ENCODE results near the gene DEUP1.

The DEUP1 gene

DNA sequence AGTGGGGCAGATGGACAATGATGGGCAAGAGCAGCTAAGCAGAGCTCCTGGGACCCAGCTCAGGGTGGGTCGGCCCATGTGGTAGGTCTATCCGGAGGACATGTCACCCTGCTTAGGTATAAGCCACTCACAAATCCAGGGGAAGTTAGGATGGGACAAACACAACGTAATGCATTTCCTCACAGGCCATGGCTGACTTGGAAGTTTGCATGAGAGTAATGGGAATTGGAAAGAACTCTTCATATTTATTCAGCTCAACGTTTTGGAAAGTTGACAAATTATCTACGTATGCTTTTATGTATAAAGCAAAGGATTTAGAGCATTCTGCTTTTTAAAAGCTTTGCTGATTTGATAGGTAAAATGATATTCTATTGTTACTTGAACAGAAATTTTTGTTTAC is 137.7 kb downstream of the DEUP1 start:
- H3K4me3 ChIP-seq (ENCODE audit: control insufficient read depth, low read depth, low read length) = no peak overlapping the region
- TF ChIP-seq, protein P1, sequence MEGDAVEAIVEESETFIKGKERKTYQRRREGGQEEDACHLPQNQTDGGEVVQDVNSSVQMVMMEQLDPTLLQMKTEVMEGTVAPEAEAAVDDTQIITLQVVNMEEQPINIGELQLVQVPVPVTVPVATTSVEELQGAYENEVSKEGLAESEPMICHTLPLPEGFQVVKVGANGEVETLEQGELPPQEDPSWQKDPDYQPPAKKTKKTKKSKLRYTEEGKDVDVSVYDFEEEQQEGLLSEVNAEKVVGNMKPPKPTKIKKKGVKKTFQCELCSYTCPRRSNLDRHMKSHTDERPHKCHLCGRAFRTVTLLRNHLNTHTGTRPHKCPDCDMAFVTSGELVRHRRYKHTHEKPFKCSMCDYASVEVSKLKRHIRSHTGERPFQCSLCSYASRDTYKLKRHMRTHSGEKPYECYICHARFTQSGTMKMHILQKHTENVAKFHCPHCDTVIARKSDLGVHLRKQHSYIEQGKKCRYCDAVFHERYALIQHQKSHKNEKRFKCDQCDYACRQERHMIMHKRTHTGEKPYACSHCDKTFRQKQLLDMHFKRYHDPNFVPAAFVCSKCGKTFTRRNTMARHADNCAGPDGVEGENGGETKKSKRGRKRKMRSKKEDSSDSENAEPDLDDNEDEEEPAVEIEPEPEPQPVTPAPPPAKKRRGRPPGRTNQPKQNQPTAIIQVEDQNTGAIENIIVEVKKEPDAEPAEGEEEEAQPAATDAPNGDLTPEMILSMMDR (IDR thresholded peaks at IDR 0.05; ENCODE audit: control insufficient read depth, insufficient read depth, low read depth, low read length, missing control alignments) = no peak
- no peak for DNase-seq (ENCODE audit: low read depth)

DNA sequence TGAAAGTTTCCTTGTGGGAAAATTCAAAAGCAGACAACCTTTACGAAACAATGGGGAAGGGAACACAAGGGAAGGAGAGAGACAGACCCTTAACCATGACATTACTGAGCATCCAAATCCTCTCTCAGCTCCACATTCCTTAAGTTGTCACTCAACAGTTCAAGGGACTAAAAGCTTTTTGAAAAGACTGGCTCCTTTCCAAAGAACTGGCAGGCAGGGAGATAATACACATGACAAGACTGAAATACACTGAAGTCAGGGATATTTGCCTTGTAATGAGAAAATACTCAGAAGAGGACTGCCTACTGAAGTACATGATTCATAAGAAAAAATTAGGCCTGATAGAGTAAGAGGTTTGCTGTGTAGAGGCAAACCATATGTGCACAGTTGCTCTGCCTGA is 143.6 kb downstream of the DEUP1 start:
- no peak for DNase-seq (ENCODE audit: low read depth)
- no peak overlapping the region for H3K4me3 ChIP-seq (ENCODE audit: control insufficient read depth, low read depth, low read length)
- TF ChIP-seq, protein P1 (IDR thresholded peaks at IDR 0.05; ENCODE audit: control insufficient read depth, insufficient read depth, low read depth, low read length, missing control alignments) = no peak

DNA sequence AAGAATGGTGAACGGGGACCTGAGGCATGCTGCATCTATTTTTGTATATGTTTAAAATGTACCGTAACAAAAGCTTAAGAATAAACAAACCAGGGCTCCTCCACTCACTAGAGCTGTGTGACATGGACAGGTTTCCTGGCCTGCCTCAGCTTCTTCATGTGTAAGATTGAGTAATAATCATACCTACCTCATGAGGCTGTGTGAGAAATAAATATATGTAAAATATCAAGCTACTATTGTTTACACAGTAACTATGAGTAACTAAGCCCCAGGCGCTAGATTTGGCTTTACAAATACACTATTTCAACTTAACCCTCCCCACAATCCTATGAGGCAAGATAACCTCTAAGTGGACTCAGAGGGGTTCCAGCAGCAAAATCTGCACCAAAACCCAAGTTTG is 146.3 kb downstream of the DEUP1 start:
- TF ChIP-seq, protein P1 (IDR thresholded peaks at IDR 0.05; ENCODE audit: control insufficient read depth, insufficient read depth, low read depth, low read length, missing control alignments) = no peak
- H3K4me3 ChIP-seq (ENCODE audit: control insufficient read depth, low read depth, low read length) = no peak overlapping the region
- DNase-seq (ENCODE audit: low read depth) = peak; percentile 50

DNA sequence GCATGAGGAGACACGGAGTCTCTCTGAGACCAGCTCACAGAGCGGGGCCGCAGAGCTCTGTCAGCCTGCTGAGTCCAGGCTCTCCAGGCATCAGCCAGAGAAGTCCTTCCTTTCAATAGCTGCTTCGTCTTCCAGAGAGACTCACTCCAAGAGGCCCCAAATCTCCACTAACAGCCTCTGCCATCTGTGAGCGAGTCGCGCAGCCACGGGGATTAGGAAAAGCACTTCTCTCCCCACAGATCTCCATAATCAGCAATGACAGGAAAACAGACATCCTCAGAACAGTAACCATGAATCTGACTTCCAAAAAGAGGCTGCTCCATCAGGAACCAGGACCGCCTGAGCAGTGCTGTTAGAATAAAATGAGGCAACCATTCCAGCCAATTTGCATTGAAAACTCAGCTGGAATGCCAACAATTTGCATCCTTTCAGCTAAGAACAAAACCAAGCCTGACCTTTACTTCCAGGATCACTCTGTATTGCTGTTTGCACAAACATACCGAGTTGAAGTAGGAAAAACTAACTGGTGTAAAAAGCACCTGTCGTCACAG is 147.2 kb downstream of the DEUP1 start:
- TF ChIP-seq, protein P1 (IDR thresholded peaks at IDR 0.05; ENCODE audit: control insufficient read depth, insufficient read depth, low read depth, low read length, missing control alignments) = no peak
- no peak for DNase-seq (ENCODE audit: low read depth)
- H3K4me3 ChIP-seq (ENCODE audit: control insufficient read depth, low read depth, low read length) = no peak overlapping the region

DNA sequence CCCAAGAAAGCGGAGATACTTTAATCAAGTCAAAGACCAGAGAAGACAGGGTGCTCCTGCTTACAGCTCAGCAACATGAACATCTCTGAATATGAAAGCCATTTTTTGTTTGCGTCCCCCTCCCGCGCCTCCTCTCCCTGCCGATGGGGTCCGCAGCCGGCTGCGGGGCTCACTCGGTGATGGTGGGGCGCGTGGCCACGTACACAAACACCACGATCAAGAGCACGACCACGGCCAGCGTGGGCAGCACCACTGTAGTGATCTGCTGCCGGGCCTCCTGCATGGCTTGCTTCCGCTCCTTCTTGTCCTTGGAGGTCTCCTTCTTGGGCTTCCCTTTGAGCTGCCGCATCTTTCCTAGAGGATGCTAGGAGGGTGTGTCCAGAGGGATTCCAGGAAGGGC is 148.3 kb downstream of the DEUP1 start:
- H3K4me3 ChIP-seq (ENCODE audit: control insufficient read depth, low read depth, low read length) = no peak overlapping the region
- DNase-seq (ENCODE audit: low read depth) = no peak
- TF ChIP-seq, protein P1 (IDR thresholded peaks at IDR 0.05; ENCODE audit: control insufficient read depth, insufficient read depth, low read depth, low read length, missing control alignments) = no peak

DNA sequence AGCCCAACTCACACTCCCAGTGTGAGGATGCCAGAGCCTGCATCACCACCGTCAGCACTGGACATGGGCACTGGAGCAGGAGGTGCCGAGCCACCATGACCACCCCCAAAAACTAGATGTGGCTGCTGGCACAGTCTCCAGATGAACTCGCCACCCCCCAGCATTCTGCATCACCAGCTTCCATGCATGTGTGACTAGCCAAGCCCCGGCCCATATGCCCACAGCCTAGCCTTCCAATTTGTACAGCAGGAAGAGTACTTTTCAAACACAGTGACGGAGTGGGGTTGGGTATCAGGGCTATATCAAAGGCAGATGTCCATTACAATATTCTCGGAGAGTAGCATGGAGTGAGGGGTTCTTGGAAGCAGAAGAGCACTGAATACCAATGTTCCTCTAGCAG is 149.7 kb downstream of the DEUP1 start:
- DNase-seq (ENCODE audit: low read depth) = no peak
- TF ChIP-seq, protein P1 (IDR thresholded peaks at IDR 0.05; ENCODE audit: control insufficient read depth, insufficient read depth, low read depth, low read length, missing control alignments) = no peak
- H3K4me3 ChIP-seq (ENCODE audit: control insufficient read depth, low read depth, low read length) = no peak overlapping the region

DNA sequence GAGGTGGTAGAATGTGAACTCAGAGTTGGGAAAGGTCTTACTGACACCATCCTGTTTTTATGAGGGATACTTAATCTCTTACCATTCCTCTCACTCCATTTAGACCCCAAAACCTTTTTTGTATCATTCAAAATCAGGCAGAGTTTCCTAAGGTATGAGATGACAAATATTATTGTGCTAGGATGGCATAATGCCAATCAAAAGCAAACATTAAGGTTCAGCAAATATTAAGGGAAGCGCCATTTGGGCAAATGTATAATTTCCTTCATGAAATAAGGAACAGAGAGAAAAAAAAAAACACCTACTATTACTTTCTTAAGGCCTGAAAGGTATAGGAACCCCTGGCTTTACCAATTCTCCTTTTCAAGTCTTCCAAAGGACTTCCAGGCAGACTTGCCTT is 150.2 kb downstream of the DEUP1 start:
- H3K4me3 ChIP-seq (ENCODE audit: control insufficient read depth, low read depth, low read length) = no peak overlapping the region
- TF ChIP-seq, protein P1 (IDR thresholded peaks at IDR 0.05; ENCODE audit: control insufficient read depth, insufficient read depth, low read depth, low read length, missing control alignments) = no peak
- DNase-seq (ENCODE audit: low read depth) = no peak

Measured in AG09309 (cell line).